SK-N-SH (cell line): ENCODE data around the gene ACTRT3. TPM values are rescaled to one million over a fixed set of nuclear protein-coding genes. Genes with fewer than 3 reads are reported as not detected.
A peak's percentile ranks its signal among the peaks of the same experiment; 100 is the strongest.

Experiments
- CTCF ChIA-PET: fragments of 300-600, 350-600 bp; formaldehyde crosslinking; extraction: SDS; loops from one replicate; lab custom pipeline; 2021; lab: Yijun Ruan, JAX
- POLR2A ChIA-PET: fragments of 350-600 bp; sonication (Branson Sonifier 250); formaldehyde crosslinking; extraction: SDS; loops from one replicate; lab custom pipeline; 2020; ENCODE audit warnings: antibody characterized with exemption, inconsistent platforms; lab: Yijun Ruan, JAX
- DNase-seq: peaks from one replicate; pipeline ENCODE4 v3.0.0; 2012
- H2AFZ ChIP-seq: fragments of 200-600 bp; sonication (generic); 2 replicates; pipeline ENCODE4 v1.8.1; 2016; ENCODE audit warnings: antibody characterized with exemption, mild to moderate bottlenecking, low read depth
- H3F3A ChIP-seq: fragments of 200-600 bp; sonication (generic); replicated peaks from 2 replicates; pipeline ENCODE3; 2016; ENCODE audit warnings: antibody characterized with exemption, mild to moderate bottlenecking; ENCODE audit not compliant: insufficient read depth
- H3K27ac ChIP-seq, 2 experiments: fragments of 200-500 bp in 1 of 2; fragments of 200-600 bp in 1 of 2; sonication (Bioruptor generic) in 1 of 2; sonication (generic), shearing (Covaris generic) in 1 of 2; 2 replicates each; pipeline versions ENCODE4 v1.5.1 to v1.6.1; 2014 to 2016; ENCODE audit warnings: low read depth in 2 of 2, inconsistent platforms in 1 of 2, low read length in 1 of 2, mild to moderate bottlenecking in 1 of 2, mixed read lengths in 1 of 2
- H3K27me3 ChIP-seq: fragments of 200-600 bp; sonication (generic), shearing (Covaris generic); 2 replicates; pipeline ENCODE4 v1.6.1; 2016; ENCODE audit warnings: mixed run types; ENCODE audit not compliant: insufficient read depth
- H3K36me3 ChIP-seq, 2 experiments: fragments of 200-500 bp in 1 of 2; fragments of 200-600 bp in 1 of 2; sonication (Bioruptor generic) in 1 of 2; sonication (generic) in 1 of 2; replicated peaks in 1 of 2; 2 replicates each; pipeline versions ENCODE3 to v1.5.1; 2014 to 2016; ENCODE audit warnings: low read length in 1 of 2, mild to moderate bottlenecking in 1 of 2; ENCODE audit not compliant: insufficient read depth in 2 of 2, control insufficient read depth in 1 of 2
- H3K4me1 ChIP-seq, 2 experiments: fragments of 200-500 bp in 1 of 2; fragments of 200-600 bp in 1 of 2; sonication (Bioruptor generic) in 1 of 2; sonication (generic), shearing (Covaris generic) in 1 of 2; 2 replicates each; pipeline versions ENCODE4 v1.5.1 to v1.6.1; 2014 to 2016; ENCODE audit warnings: low read depth in 1 of 2, low read length in 1 of 2, mixed run types in 1 of 2; ENCODE audit not compliant: insufficient read depth in 2 of 2, control insufficient read depth in 1 of 2
- H3K4me2 ChIP-seq: fragments of 200-600 bp; sonication (generic), shearing (Covaris generic); 2 replicates; pipeline ENCODE4 v1.6.1; 2017; ENCODE audit warnings: mixed run types
- H3K4me3 ChIP-seq, 2 experiments: fragments of 200-500 bp in 1 of 2; fragments of 200-600 bp in 1 of 2; sonication (Bioruptor generic) in 1 of 2; sonication (generic), shearing (Covaris generic) in 1 of 2; 2 replicates each; pipeline versions ENCODE4 v1.5.1 to v1.8.1; 2014 to 2016; ENCODE audit warnings: low read depth in 2 of 2, inconsistent platforms in 1 of 2, low read length in 1 of 2, mild to moderate bottlenecking in 1 of 2, mixed read lengths in 1 of 2, moderate library complexity in 1 of 2
- H3K79me2 ChIP-seq: fragments of 200-600 bp; sonication (generic); 2 replicates; pipeline ENCODE4 v1.8.1; 2017; ENCODE audit warnings: mild to moderate bottlenecking; ENCODE audit not compliant: insufficient read depth
- H3K9ac ChIP-seq: fragments of 200-600 bp; sonication (generic); 2 replicates; pipeline ENCODE4 v1.6.1; 2017; ENCODE audit warnings: mixed run types
- H3K9me2 ChIP-seq: fragments of 200-600 bp; sonication (generic); 2 replicates; pipeline ENCODE4 v1.6.1; 2017; ENCODE audit warnings: mixed run types
- H3K9me3 ChIP-seq: fragments of 200-600 bp; sonication (generic); 2 replicates; pipeline ENCODE4 v1.6.1; 2017; ENCODE audit warnings: mixed run types, mild to moderate bottlenecking, moderate library complexity
- H4K20me1 ChIP-seq: fragments of 200-600 bp; sonication (generic); 2 replicates; pipeline ENCODE4 v1.6.1; 2017; ENCODE audit warnings: mild to moderate bottlenecking, mixed run types; ENCODE audit not compliant: insufficient read depth
- CHD2 ChIP-seq: fragments of 150-350 bp; IDR thresholded peaks from 2 replicates; pipeline ENCODE4 v1.6.1; 2018; ENCODE audit warnings: low read length; ENCODE audit not compliant: partially characterized antibody
- FOXM1 ChIP-seq: IDR thresholded peaks from 2 replicates; pipeline ENCODE4 v1.4.0; 2012; ENCODE audit warnings: low read depth, mild to moderate bottlenecking
- JUND ChIP-seq: IDR thresholded peaks from 2 replicates; pipeline ENCODE4 v1.4.0; 2012
- MXI1 ChIP-seq: IDR thresholded peaks from 2 replicates; pipeline ENCODE4 v1.6.1; 2012; ENCODE audit warnings: mild to moderate bottlenecking, low read depth, low read length, improper control_type of control experiment
- NRF1 ChIP-seq: IDR thresholded peaks from 2 replicates; pipeline ENCODE4 v1.6.1; 2012; ENCODE audit warnings: low read depth, mild to moderate bottlenecking, low read length
- POLR2AphosphoS5 ChIP-seq: IDR thresholded peaks from 2 replicates; pipeline ENCODE4 v1.6.1; 2012; ENCODE audit warnings: low read depth, low read length
- RAD21 ChIP-seq: IDR thresholded peaks from 2 replicates; pipeline ENCODE4 v1.6.1; 2012; ENCODE audit warnings: mild to moderate bottlenecking, low read length
- RCOR1 ChIP-seq: fragments of 150-350 bp; IDR thresholded peaks from 2 replicates; pipeline ENCODE4 v1.6.1; 2017; ENCODE audit warnings: antibody characterized with exemption, low read length
- TAF1 ChIP-seq: IDR thresholded peaks from 2 replicates; pipeline ENCODE4 v1.6.1; 2012; ENCODE audit warnings: low read depth, mild to moderate bottlenecking, low read length, moderate library complexity, borderline replicate concordance
- YY1 ChIP-seq: IDR thresholded peaks from 2 replicates; pipeline ENCODE4 v1.4.0; 2012; ENCODE audit warnings: low read depth, mild to moderate bottlenecking
- WGBS: methylation state at CpG from one replicate; pipeline ENCODE4 v1.1.6; 2017; ENCODE audit warnings: low lambda C conversion rate; 5-methylcytosine and 5-hydroxymethylcytosine counted together
- polyA plus RNA-seq, 3 experiments: library from polyadenylated mRNA; depleted of rRNA; stranded (reverse); fragments of >200 nt; gene quantifications; 2 replicates each; pipeline ENCODE4 v1.2.3, GENCODE V29; 2012
- TF ChIP-seq, protein P1 (sequence below): fragments of 150-350 bp; IDR thresholded peaks from 2 replicates; pipeline ENCODE4 v1.6.1; 2017; ENCODE audit warnings: antibody characterized with exemption, low read length, low read depth, borderline replicate concordance
- TF ChIP-seq, protein P2 (sequence below): fragments of 200-600 bp; sonication (generic); IDR thresholded peaks from 2 replicates; pipeline ENCODE4 v1.6.1; 2017; ENCODE audit warnings: antibody characterized with exemption, mild to moderate bottlenecking, moderate library complexity
- TF ChIP-seq, protein P3 (sequence below): IDR thresholded peaks from 2 replicates; pipeline ENCODE4 v1.4.0; 2012; ENCODE audit warnings: low read depth

The ACTRT3 gene
- polyA plus RNA-seq, 1 of the 3 experiments (the other 2 are of a cell fraction), result 1.2 TPM

DNA sequence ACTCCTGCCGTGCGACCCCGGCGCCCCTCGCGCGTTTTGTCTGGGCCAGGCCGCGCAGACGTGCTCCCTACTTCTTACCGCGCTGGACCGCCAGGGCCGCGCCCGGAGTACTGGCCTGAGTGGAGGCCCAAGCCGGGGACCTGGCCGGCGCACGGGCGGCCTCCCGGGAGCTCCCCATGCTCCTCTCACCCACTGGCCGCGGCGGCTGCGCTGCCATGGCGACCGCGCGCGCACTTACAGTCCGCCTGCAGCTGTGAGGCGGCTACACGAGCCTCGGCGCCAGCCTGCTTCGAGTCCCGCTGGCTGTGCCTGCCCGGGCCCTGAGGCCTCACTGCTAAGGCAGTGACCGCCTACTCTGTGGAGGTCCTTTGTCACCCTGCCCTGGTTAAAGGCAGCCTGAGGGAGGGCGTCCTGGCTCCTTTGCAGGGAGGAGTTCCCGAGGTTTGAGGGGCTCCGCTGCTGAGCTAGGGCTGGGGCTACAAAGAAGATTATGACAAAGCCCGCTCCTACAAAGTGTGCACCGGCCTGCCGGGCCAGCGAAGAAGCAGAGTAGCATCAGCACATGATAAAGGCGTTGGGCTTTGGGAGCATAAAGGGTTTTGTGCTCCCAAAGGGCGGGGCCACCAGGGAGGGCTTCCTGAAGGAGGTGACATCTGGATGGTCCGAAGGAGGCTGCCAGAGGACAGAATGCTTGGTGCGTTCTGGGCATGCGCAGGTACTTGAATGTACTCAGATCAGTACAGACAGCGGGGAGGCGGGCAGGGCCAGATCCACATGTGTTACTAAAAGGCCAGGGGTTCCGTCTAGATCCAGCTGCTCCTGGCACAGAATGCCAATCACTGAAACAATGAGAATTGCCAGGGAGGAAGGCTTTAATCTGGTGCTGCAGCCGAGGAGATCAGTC is 43.2 kb upstream of the ACTRT3 start, which contains the start of the genes LRRC34 and LRRIQ4:
LRRC34 (minus strand) TSS at position 573 of the 904 bp plus-strand sequence; CDS start at position 217, 356 bp downstream.
LRRIQ4 (plus strand) TSS at position 539 of the 904 bp plus-strand sequence. CDS start 9,052 bp downstream, outside the sequence.
- ChIA-PET POLR2A (interaction anchor here (0.6 to 2.3 kb wide), 7 partner anchors 12 to 188 kb away, joined by 3 to 13 read pairs (median 4); partner anchors contain the start of genes ACTRT3, SEC62 and TERC), CTCF (interaction anchor here (0.6 kb wide), 2 partner anchors 21 to 601 kb away, joined by 3 read pairs; no protein-coding TSS in a partner anchor)
- 31% methylated on average over 17 of the region's 56 CpGs for WGBS

DNA sequence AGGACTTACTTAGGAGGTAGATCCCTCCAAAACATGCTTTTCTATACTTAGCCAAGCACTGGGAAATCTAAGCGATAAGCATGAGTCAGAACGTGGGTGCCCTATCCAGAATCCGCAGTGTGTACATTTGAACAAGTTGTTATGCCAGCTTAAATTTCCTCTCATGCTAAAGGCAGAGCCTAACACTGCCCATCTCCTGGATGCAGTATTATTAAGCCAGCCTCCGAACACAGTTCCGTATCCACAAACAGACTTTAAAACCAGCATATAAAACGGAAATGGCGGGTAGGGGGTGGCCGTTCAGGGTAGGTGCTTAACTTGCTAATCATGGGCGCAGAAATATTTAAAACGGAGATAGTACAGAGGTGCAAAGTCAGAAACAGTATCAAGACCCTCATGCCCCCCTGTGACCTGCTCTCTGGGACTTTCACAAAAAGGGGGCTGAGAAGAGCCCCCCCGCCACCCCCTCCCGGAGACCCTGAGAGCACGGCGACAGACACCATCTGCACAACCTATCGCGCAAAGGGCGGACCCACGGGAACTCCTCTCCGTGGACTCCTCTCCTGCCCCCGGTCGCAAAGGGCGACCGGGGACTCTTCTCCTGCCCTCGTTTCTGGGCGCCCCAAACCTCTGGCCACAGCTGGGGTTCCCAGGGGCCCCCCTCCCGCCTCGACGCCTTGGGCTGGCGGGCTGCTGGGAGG is 42.4 kb upstream of the ACTRT3 start:
- peak overlapping the region; percentile 73 for H3K9ac ChIP-seq
- peak overlapping the region; percentile 55 to 71 for H3K4me3 ChIP-seq
- H3F3A ChIP-seq, result no peaks in the 10 kb centered on the region
- peak; percentile 74 for DNase-seq
- H3K4me2 ChIP-seq, result peak overlapping the region; percentile 89
- H3K27ac ChIP-seq, result peak overlapping the region; percentile 54 to 91
- H3K79me2 ChIP-seq, result no peaks in the 10 kb centered on the region
- POLR2A ChIA-PET, result interaction anchor here (0.8 to 2.3 kb wide), 5 partner anchors 11 to 155 kb away, joined by 3 to 13 read pairs (median 6); partner anchors contain the start of genes ACTRT3, SEC62 and TERC
- H3K9me2 ChIP-seq, result no peaks in the 10 kb centered on the region
- peak overlapping the region; percentile 99 for H2AFZ ChIP-seq
- H3K4me1 ChIP-seq, result peaks cover 0 to 11% of the 10 kb centered on the region in 2 experiments; a peak in 2 of 4 replicates
- H3K36me3 ChIP-seq, result no peaks in the 10 kb centered on the region
- TF ChIP-seq, protein P1, sequence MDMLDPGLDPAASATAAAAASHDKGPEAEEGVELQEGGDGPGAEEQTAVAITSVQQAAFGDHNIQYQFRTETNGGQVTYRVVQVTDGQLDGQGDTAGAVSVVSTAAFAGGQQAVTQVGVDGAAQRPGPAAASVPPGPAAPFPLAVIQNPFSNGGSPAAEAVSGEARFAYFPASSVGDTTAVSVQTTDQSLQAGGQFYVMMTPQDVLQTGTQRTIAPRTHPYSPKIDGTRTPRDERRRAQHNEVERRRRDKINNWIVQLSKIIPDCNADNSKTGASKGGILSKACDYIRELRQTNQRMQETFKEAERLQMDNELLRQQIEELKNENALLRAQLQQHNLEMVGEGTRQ, result no peak
- TF ChIP-seq, protein P2, sequence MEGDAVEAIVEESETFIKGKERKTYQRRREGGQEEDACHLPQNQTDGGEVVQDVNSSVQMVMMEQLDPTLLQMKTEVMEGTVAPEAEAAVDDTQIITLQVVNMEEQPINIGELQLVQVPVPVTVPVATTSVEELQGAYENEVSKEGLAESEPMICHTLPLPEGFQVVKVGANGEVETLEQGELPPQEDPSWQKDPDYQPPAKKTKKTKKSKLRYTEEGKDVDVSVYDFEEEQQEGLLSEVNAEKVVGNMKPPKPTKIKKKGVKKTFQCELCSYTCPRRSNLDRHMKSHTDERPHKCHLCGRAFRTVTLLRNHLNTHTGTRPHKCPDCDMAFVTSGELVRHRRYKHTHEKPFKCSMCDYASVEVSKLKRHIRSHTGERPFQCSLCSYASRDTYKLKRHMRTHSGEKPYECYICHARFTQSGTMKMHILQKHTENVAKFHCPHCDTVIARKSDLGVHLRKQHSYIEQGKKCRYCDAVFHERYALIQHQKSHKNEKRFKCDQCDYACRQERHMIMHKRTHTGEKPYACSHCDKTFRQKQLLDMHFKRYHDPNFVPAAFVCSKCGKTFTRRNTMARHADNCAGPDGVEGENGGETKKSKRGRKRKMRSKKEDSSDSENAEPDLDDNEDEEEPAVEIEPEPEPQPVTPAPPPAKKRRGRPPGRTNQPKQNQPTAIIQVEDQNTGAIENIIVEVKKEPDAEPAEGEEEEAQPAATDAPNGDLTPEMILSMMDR, result no peak
- TF ChIP-seq FOXM1 (peak; percentile 66; the same call in 1 of the 2 replicates), CHD2 (no peak), POLR2AphosphoS5 (0 out of 2 replicates have a peak, but pooled peaks have one; percentile 12), YY1 (0 out of 2 replicates have a peak, but pooled peaks have one; percentile 16), TAF1 (no peak), JUND (0 out of 2 replicates have a peak, but pooled peaks have one; percentile 17)
- TF ChIP-seq, protein P3, sequence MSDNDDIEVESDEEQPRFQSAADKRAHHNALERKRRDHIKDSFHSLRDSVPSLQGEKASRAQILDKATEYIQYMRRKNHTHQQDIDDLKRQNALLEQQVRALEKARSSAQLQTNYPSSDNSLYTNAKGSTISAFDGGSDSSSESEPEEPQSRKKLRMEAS, result 0 out of 2 replicates have a peak, but pooled peaks have one; percentile 12
- TF ChIP-seq, all 33 proteins: peak for 5
- CTCF ChIA-PET, result interaction anchor here (0.6 kb wide), 1 partner anchor 602 kb away, joined by 3 read pairs; no protein-coding TSS in a partner anchor
- WGBS, result 21% methylated on average over 10 of the region's 29 CpGs
- Histone ChIP-seq H3K9me3 (0 out of 2 replicates have a peak, but pooled peaks cover 11% of the 10 kb centered on the region), H3K27me3 (no peaks in the 10 kb centered on the region), H4K20me1 (no peaks in the 10 kb centered on the region)

More for the DNA sequence above, 43.2 kb upstream of the ACTRT3 start, which contains the start of the genes LRRC34 and LRRIQ4:
- DNase-seq, result peak; percentile 87
- Histone ChIP-seq H3K4me3 (peak within 1 kb of the TSS; percentile 55 to 71), H4K20me1 (no peaks in the 10 kb centered on the region), H3K9me2 (no peaks in the 10 kb centered on the region), H3K27ac (peak within 1 kb of the TSS; percentile 54 to 91), H3K9ac (peak within 1 kb of the TSS; percentile 73), H3K27me3 (no peaks in the 10 kb centered on the region), H3K36me3 (no peaks in the 10 kb centered on the region), H3F3A (no peaks in the 10 kb centered on the region), H3K4me2 (peak within 1 kb of the TSS; percentile 89), H3K79me2 (no peaks in the 10 kb centered on the region), H3K4me1 (peaks cover 0 to 11% of the 10 kb centered on the region in 2 experiments; a peak in 2 of 4 replicates), H3K9me3 (0 out of 2 replicates have a peak, but pooled peaks cover 11% of the 10 kb centered on the region), H2AFZ (peak within 1 kb of the TSS; percentile 99)
- TF ChIP-seq MXI1 (peak; percentile 70), TAF1 (0 out of 2 replicates have a peak, but pooled peaks have one; percentile 22), RAD21 (no peak), NRF1 (peak; percentile 71), RCOR1 (peak; percentile 39; the same call in 1 of the 2 replicates)
- TF ChIP-seq, protein P3, result peak; percentile 76
